HCT116 (cell line): ENCODE results near the gene COL9A3. TPM values are rescaled to one million over a fixed set of nuclear protein-coding genes. Genes with fewer than 3 reads are reported as not detected.

Experiments
- ATAC-seq: fragments of 200-7000 bp; cut with Tn5 transposase; 2 replicates; pipeline ENCODE4 v1.9.1; 2020; ENCODE audit warnings: mild to moderate bottlenecking, moderate library complexity
- BruUV-seq: library from RNA; stranded (reverse); fragments of 400-500 nt; replicated peaks from 2 replicates; lab custom pipeline; 2021; lab: Mats Ljungman, UMichigan
- CTCF ChIA-PET: fragments of 300-600 bp; sonication (Branson Sonifier 250); formaldehyde crosslinking; loops from one replicate; lab custom pipeline; 2021; ENCODE audit warnings: antibody characterized with exemption; lab: Charles Lee
- POLR2A ChIA-PET: fragments of 300-600, 350-600 bp; sonication (Branson Sonifier 250); formaldehyde crosslinking; loops from one replicate; lab custom pipeline; 2021; ENCODE audit warnings: antibody characterized with exemption; lab: Charles Lee
- RAD21 ChIA-PET, 2 experiments: fragments of 300-600 bp; sonication (Branson Sonifier 250); formaldehyde crosslinking; loops; one replicate each; lab custom pipeline; 2023; ENCODE audit warnings: low total read pairs in 2 of 2; ENCODE audit not compliant: uncharacterized antibody in 2 of 2, unreplicated experiment in 2 of 2, low non-redundant PET in 1 of 2; lab: Charles Lee
- DNase-seq: peaks from one replicate; pipeline ENCODE4 v3.0.0-alpha.2; 2010; ENCODE audit warnings: low read depth, low spot score
- H2AFZ ChIP-seq: fragments of 200-600 bp; shearing (Covaris generic), sonication (generic); 2 replicates; pipeline ENCODE4 v1.6.1; 2017; ENCODE audit warnings: low read depth, mixed run types, mixed read lengths, antibody characterized with exemption, low read length; ENCODE audit not compliant: poor library complexity, severe bottlenecking
- H3K27ac ChIP-seq: 2 replicates; pipeline ENCODE4 v1.5.1; 2012; ENCODE audit warnings: low read depth, low read length
- H3K27me3 ChIP-seq: fragments of 200-600 bp; sonication (generic); 2 replicates; pipeline ENCODE4 v1.6.1; 2016; ENCODE audit warnings: mixed run types, low read length, mixed read lengths; ENCODE audit not compliant: insufficient read depth
- H3K36me3 ChIP-seq, 2 experiments: fragments of 200-500 bp in 1 of 2; fragments of 200-600 bp in 1 of 2; sonication (Bioruptor generic) in 1 of 2; sonication (generic) in 1 of 2; 2 replicates each; pipeline versions ENCODE4 v1.5.1 to v1.6.1; 2014 to 2016; ENCODE audit warnings: low read length in 2 of 2, inconsistent platforms in 1 of 2, mixed read lengths in 1 of 2, mixed run types in 1 of 2; ENCODE audit not compliant: insufficient read depth in 2 of 2, control insufficient read depth in 1 of 2
- H3K4me1 ChIP-seq, 2 experiments: fragments of 200-600 bp in 1 of 2; sonication (generic) in 1 of 2; 2 replicates each; pipeline versions ENCODE4 v1.5.1 to v1.6.1; 2012 to 2017; ENCODE audit warnings: low read length in 2 of 2, inconsistent platforms in 1 of 2, mild to moderate bottlenecking in 1 of 2, mixed read lengths in 1 of 2, mixed run types in 1 of 2, moderate library complexity in 1 of 2; ENCODE audit not compliant: insufficient read depth in 2 of 2, control insufficient read depth in 1 of 2
- H3K4me2 ChIP-seq: fragments of 200-600 bp; sonication (generic); 2 replicates; pipeline ENCODE4 v1.6.1; 2017; ENCODE audit warnings: mixed run types, low read length, mixed read lengths
- H3K4me3 ChIP-seq, 2 experiments: fragments of 200-600 bp in 1 of 2; sonication (generic) in 1 of 2; replicated peaks in 1 of 2; 2 replicates each; pipeline ENCODE4 v1.5.1; 2011 to 2016; ENCODE audit warnings: low read length in 2 of 2, control low read depth in 1 of 2, low read depth in 1 of 2, mild to moderate bottlenecking in 1 of 2, mixed read lengths in 1 of 2, mixed run types in 1 of 2
- H3K79me2 ChIP-seq: fragments of 200-600 bp; sonication (generic); 2 replicates; pipeline ENCODE4 v1.6.1; 2017; ENCODE audit warnings: mild to moderate bottlenecking, mixed run types, low read length, moderate library complexity, mixed read lengths; ENCODE audit not compliant: insufficient read depth
- H3K9ac ChIP-seq: fragments of 200-600 bp; sonication (generic); 2 replicates; pipeline ENCODE4 v1.6.1; 2016; ENCODE audit warnings: low read length, mixed read lengths
- H3K9me2 ChIP-seq: fragments of 200-600 bp; sonication (generic), shearing (Covaris generic); 2 replicates; pipeline ENCODE4 v1.6.1; 2017; ENCODE audit warnings: mixed run types, mild to moderate bottlenecking, moderate library complexity; ENCODE audit not compliant: insufficient read depth
- H3K9me3 ChIP-seq, 2 experiments: fragments of 200-500 bp in 1 of 2; fragments of 200-600 bp in 1 of 2; sonication (Bioruptor generic) in 1 of 2; sonication (generic) in 1 of 2; 2 replicates each; pipeline ENCODE4 v1.6.1; 2014 to 2017; ENCODE audit warnings: low read length in 2 of 2, mixed read lengths in 2 of 2, inconsistent platforms in 1 of 2, low read depth in 1 of 2, mild to moderate bottlenecking in 1 of 2, mixed run types in 1 of 2, moderate library complexity in 1 of 2; ENCODE audit not compliant: control insufficient read depth in 1 of 2, insufficient read depth in 1 of 2
- H4K20me1 ChIP-seq: fragments of 200-600 bp; sonication (generic), shearing (Covaris generic); 2 replicates; pipeline ENCODE4 v1.6.1; 2017; ENCODE audit warnings: mixed run types, mild to moderate bottlenecking, moderate library complexity; ENCODE audit not compliant: insufficient read depth
- CBX3 ChIP-seq: IDR thresholded peaks from 2 replicates; pipeline ENCODE4 v1.6.1; 2012; ENCODE audit warnings: low read depth
- EGR1 ChIP-seq: IDR thresholded peaks from 2 replicates; pipeline ENCODE4 v1.6.1; 2012; ENCODE audit warnings: low read depth
- ELF1 ChIP-seq: IDR thresholded peaks from 2 replicates; pipeline ENCODE4 v1.6.1; 2012; ENCODE audit warnings: low read depth, borderline replicate concordance
- EZH2 ChIP-seq: fragments of 200-600 bp; sonication (generic); IDR thresholded peaks from 2 replicates; pipeline ENCODE4 v1.6.1; 2017; ENCODE audit warnings: antibody characterized with exemption, mixed run types
- JUND ChIP-seq: IDR thresholded peaks from 2 replicates; pipeline ENCODE4 v1.6.1; 2012
- POLR2AphosphoS5 ChIP-seq: IDR thresholded peaks from 2 replicates; pipeline ENCODE4 v1.6.1; 2011; ENCODE audit warnings: mild to moderate bottlenecking, low read depth, low read length, moderate library complexity
- SP1 ChIP-seq: IDR thresholded peaks from 2 replicates; pipeline ENCODE4 v1.6.1; 2012; ENCODE audit warnings: low read depth
- SRF ChIP-seq: IDR thresholded peaks from 2 replicates; pipeline ENCODE4 v1.6.1; 2012; ENCODE audit warnings: low read depth
- TCF7L2 ChIP-seq: IDR thresholded peaks from 2 replicates; pipeline ENCODE4 v1.7.0; 2011; ENCODE audit warnings: borderline replicate concordance, inconsistent platforms; ENCODE audit not compliant: insufficient read depth, insufficient read length; ENCODE audit errors: extremely low read depth
- ZFX ChIP-seq: fragments of 450-650 bp; IDR thresholded peaks from 2 replicates; pipeline ENCODE4 v1.6.1; 2017
- ZNF274 ChIP-seq: fragments of 200-500 bp; sonication (Bioruptor generic); IDR thresholded peaks from 2 replicates; pipeline ENCODE4 v1.6.1; 2014; ENCODE audit warnings: mild to moderate bottlenecking, low read depth, low read length, inconsistent platforms
- intact Hi-C: fragments of 100-400 bp; cut with micrococcal nuclease; formaldehyde crosslinking; loops from 2 replicates; pipeline ENCODE4 v1.10.0; 2022
- total RNA-seq: library from RNA; stranded (reverse); gene quantifications from one replicate; pipeline ENCODE4 v1.2.1, GENCODE V29; 2021; ENCODE audit not compliant: unreplicated experiment
- TF ChIP-seq, protein P1 (sequence below): IDR thresholded peaks from 2 replicates; pipeline ENCODE4 v1.6.1; 2012
- TF ChIP-seq, protein P2 (sequence below): IDR thresholded peaks from 2 replicates; pipeline ENCODE4 v1.6.1; 2012
- TF ChIP-seq, protein P3 (sequence below): IDR thresholded peaks from 2 replicates; pipeline ENCODE4 v1.6.1; 2012; ENCODE audit warnings: low read depth

COL9A3 gene
- total RNA-seq, 1 experiment from 2014 or later: 29.7 TPM

DNA sequence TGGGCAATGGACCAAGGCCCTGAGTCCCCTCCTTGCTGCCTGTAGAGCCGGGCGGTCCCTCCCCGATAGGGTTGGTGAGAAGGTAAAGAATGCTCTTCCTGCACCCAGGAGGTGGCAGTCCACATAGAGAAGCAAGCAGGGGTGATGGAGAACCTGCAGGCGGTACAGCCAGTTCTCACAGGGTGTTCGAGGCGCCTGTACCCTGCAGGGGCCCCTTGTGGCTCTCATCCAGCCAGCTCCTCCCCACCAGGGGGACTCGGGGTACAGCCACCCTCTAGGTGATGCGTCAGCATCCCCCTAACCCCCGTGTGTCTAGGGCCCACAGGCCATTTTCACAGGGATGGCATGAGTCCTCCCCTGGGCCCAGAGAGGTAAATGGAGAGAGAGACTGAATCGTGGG is 5.1 kb upstream of the COL9A3 start:
- RAD21 ChIA-PET: no interaction called here
- POLR2A ChIA-PET: no interaction called here
- Histone ChIP-seq H3K4me3 (no peak overlapping the region), H2AFZ (no peak overlapping the region), H3K27me3 (no peaks in the 10 kb centered on the region), H3K27ac (no peak overlapping the region), H3K79me2 (peaks cover 38% of the 10 kb centered on the region), H3K9me2 (no peaks in the 10 kb centered on the region), H3K4me1 (peaks cover 22 to 37% of the 10 kb centered on the region in 2 experiments), H3K9me3 (no peaks in the 10 kb centered on the region), H3K4me2 (no peak overlapping the region), H4K20me1 (no peaks in the 10 kb centered on the region; the same call in 1 of the 2 replicates), H3K9ac (no peak overlapping the region), H3K36me3 (peaks cover 24 to 39% of the 10 kb centered on the region in 2 experiments)
- ATAC-seq (no peak), DNase-seq (no peak)
- no peak for TF ChIP-seq SRF
- no peak for TF ChIP-seq ELF1
- no peak for TF ChIP-seq ZNF274
- TF ChIP-seq, protein P1, sequence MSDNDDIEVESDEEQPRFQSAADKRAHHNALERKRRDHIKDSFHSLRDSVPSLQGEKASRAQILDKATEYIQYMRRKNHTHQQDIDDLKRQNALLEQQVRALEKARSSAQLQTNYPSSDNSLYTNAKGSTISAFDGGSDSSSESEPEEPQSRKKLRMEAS: no peak
- no peak for TF ChIP-seq SP1
- no peak for TF ChIP-seq TCF7L2
- no peak for TF ChIP-seq EGR1
- no peak for TF ChIP-seq EZH2
- CTCF ChIA-PET: no interaction called here
- no TSS peak for BruUV-seq
- intact Hi-C loops: no loop called here

DNA sequence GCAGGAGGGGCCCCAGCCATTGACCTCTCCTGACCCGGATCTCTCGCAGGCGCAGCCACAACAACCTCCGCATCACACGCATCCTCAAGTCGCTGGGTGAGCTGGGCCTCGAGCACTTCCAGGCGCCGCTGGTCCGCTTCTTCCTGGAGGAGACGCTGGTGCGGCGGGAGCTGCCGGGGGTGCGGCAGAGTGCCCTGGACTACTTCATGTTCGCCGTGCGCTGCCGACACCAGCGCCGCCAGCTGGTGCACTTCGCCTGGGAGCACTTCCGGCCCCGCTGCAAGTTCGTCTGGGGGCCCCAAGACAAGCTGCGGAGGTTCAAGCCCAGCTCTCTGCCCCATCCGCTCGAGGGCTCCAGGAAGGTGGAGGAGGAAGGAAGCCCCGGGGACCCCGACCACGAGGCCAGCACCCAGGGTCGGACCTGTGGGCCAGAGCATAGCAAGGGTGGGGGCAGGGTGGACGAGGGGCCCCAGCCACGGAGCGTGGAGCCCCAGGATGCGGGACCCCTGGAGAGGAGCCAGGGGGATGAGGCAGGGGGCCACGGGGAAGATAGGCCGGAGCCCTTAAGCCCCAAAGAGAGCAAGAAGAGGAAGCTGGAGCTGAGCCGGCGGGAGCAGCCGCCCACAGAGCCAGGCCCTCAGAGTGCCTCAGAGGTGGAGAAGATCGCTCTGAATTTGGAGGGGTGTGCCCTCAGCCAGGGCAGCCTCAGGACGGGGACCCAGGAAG is 4.5 kb upstream of the COL9A3 start:
- POLR2A ChIA-PET: no interaction called here
- Histone ChIP-seq H3K4me1 (peaks cover 18 to 34% of the 10 kb centered on the region in 2 experiments), H3K36me3 (peaks cover 24 to 38% of the 10 kb centered on the region in 2 experiments), H3K4me3 (no peak overlapping the region), H3K27me3 (no peaks in the 10 kb centered on the region), H3K4me2 (no peak overlapping the region), H3K9ac (no peak overlapping the region), H2AFZ (no peak overlapping the region), H3K9me3 (no peaks in the 10 kb centered on the region), H3K79me2 (peaks cover 32% of the 10 kb centered on the region), H4K20me1 (no peaks in the 10 kb centered on the region; the same call in 1 of the 2 replicates), H3K27ac (no peak overlapping the region), H3K9me2 (no peaks in the 10 kb centered on the region)
- CTCF ChIA-PET: no interaction called here
- RAD21 ChIA-PET: no interaction called here
- BruUV-seq: no TSS peak
- no peak for DNase-seq
- intact Hi-C loops: no loop called here
- ATAC-seq: no peak
- no peak for TF ChIP-seq POLR2AphosphoS5
- no peak for TF ChIP-seq ZFX
- TF ChIP-seq, protein P2, sequence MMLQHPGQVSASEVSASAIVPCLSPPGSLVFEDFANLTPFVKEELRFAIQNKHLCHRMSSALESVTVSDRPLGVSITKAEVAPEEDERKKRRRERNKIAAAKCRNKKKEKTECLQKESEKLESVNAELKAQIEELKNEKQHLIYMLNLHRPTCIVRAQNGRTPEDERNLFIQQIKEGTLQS: no peak
- TF ChIP-seq CBX3: no peak
- no peak for TF ChIP-seq SP1
- no peak for TF ChIP-seq SRF
- TF ChIP-seq, protein P3, sequence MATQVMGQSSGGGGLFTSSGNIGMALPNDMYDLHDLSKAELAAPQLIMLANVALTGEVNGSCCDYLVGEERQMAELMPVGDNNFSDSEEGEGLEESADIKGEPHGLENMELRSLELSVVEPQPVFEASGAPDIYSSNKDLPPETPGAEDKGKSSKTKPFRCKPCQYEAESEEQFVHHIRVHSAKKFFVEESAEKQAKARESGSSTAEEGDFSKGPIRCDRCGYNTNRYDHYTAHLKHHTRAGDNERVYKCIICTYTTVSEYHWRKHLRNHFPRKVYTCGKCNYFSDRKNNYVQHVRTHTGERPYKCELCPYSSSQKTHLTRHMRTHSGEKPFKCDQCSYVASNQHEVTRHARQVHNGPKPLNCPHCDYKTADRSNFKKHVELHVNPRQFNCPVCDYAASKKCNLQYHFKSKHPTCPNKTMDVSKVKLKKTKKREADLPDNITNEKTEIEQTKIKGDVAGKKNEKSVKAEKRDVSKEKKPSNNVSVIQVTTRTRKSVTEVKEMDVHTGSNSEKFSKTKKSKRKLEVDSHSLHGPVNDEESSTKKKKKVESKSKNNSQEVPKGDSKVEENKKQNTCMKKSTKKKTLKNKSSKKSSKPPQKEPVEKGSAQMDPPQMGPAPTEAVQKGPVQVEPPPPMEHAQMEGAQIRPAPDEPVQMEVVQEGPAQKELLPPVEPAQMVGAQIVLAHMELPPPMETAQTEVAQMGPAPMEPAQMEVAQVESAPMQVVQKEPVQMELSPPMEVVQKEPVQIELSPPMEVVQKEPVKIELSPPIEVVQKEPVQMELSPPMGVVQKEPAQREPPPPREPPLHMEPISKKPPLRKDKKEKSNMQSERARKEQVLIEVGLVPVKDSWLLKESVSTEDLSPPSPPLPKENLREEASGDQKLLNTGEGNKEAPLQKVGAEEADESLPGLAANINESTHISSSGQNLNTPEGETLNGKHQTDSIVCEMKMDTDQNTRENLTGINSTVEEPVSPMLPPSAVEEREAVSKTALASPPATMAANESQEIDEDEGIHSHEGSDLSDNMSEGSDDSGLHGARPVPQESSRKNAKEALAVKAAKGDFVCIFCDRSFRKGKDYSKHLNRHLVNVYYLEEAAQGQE: no peak
- TF ChIP-seq JUND: no peak
- TF ChIP-seq EGR1: no peak
